Astrocyte of the cerebellum (primary cell): ENCODE data around the gene MAD2L1BP.

Source experiments
- DNase-seq: peaks from one replicate; pipeline ENCODE4 v3.0.0-alpha.2; 2011; ENCODE audit warnings: low read depth
- H3K4me3 ChIP-seq: 2 replicates; pipeline ENCODE4 v1.5.1; 2011; ENCODE audit warnings: mild to moderate bottlenecking, low read depth, low read length, moderate library complexity
- CTCF ChIP-seq: IDR thresholded peaks from 2 replicates; pipeline ENCODE4 v1.5.1; 2012; ENCODE audit warnings: low read length, low read depth, moderate library complexity, mild to moderate bottlenecking; ENCODE audit errors: missing control alignments
- in situ Hi-C: cut with HindIII; loops from 2 replicates; pipeline ENCODE4 v1.10.0; 2017; ENCODE audit warnings: low sequenced_read_pairs

The MAD2L1BP gene

DNA sequence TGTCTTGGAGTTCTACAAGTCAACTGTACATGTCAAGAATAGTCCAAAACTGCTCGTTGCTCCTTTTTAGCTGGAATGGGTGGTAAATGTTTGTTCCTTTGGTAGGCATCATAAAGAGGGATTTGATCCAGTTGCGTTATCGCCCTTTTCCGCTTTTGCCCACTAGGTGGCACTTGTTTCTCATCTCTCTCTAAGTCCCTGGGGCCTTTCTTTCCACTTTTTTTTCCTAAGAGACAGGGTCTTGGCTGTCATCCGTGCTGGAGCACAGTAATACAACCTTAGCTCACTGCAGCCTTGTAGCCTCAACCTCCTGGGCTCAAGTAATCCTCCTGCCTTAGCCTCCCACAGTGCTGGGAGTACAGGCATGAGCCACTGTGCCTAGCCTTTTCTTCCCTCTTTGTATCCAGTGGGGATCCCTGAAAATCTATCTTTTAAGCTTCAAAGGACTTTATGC, 27.3 kb upstream of the MAD2L1BP start:
- H3K4me3 ChIP-seq, result no peak overlapping the region
- DNase-seq, result peak; percentile 82
- peak; percentile 85 for TF ChIP-seq CTCF
- in situ Hi-C loops, result no loop called here

- in situ Hi-C loops, result no loop called here
- H3K4me3 ChIP-seq, result no peak overlapping the region
- TF ChIP-seq CTCF, result no peak
- DNase-seq, result no peak
Observed at GRCh38 chr6:43608807-43609206, 26.8 kb upstream of the MAD2L1BP start.

GRCh38 chr6:43609402-43609801, 26.2 kb upstream of the MAD2L1BP start:
- no peak overlapping the region for H3K4me3 ChIP-seq
- in situ Hi-C loops, result no loop called here
- no peak for DNase-seq
- no peak for TF ChIP-seq CTCF

GRCh38 chr6:43610431-43610830, 25.2 kb upstream of the MAD2L1BP start:
- TF ChIP-seq CTCF, result no peak
- DNase-seq, result no peak
- in situ Hi-C loops, result no loop called here

DNA sequence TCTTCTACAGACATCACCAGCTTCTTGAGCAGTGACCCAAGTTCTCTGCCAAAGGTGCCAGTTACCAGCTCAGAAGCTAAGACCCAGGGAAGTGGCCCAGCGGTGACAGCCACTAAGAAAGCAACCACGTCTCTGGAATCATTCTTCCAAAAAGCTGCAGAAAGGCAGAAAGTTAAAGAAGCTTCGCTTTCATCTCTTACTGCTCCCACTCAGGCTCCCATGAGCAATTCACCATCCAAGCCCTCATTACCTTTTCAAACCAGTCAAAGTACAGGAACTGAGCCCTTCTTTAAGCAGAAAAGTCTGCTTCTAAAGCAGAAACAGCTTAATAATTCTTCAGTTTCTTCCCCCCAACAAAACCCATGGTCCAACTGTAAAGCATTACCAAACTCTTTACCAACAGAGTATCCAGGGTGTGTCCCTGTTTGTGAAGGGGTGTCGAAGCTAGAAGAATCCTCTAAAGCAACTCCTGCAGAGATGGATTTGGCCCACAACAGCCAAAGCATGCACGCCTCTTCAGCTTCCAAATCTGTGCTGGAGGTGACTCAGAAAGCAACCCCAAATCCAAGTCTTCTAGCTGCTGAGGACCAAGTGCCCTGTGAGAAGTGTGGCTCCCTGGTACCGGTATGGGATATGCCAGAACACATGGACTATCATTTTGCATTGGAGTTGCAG, 21.8 kb upstream of the MAD2L1BP start:
- DNase-seq, result no peak
- no peak overlapping the region for H3K4me3 ChIP-seq
- TF ChIP-seq CTCF, result no peak
- in situ Hi-C loops, result no loop called here

More at GRCh38 chr6:43610431-43610830, 25.2 kb upstream of the MAD2L1BP start:
- no peak overlapping the region for H3K4me3 ChIP-seq

- in situ Hi-C loops, result no loop called here
- no peak overlapping the region for H3K4me3 ChIP-seq
- DNase-seq, result no peak
- TF ChIP-seq CTCF, result no peak
Observed at GRCh38 chr6:43614396-43614730, 21.3 kb upstream of the MAD2L1BP start.
